HG03521 (cell line): ENCODE results near the gene C1orf116.

ENCODE experiments used
- ATAC-seq: cut with Tn5 transposase; IDR thresholded peaks from one replicate; pipeline ENCODE4 v1.9.1; 2021; ENCODE audit warnings: mild to moderate bottlenecking, moderate library complexity; ENCODE audit not compliant: unreplicated experiment

Gene C1orf116

GRCh38 chr1:207020709-207021107, 11.8 kb downstream of the C1orf116 start:
- no peak for ATAC-seq

- no peak for ATAC-seq
Measured at GRCh38 chr1:207020065-207020708, 12.4 kb downstream of the C1orf116 start.

GRCh38 chr1:207019661-207020060, 12.9 kb downstream of the C1orf116 start:
- ATAC-seq: no peak

- no peak for ATAC-seq
Measured at GRCh38 chr1:207019161-207019560, 13.4 kb downstream of the C1orf116 start.

GRCh38 chr1:207018707-207019106, 13.8 kb downstream of the C1orf116 start:
- ATAC-seq: no peak

GRCh38 chr1:207017615-207018559, 14.7 kb downstream of the C1orf116 start:
- no peak for ATAC-seq

- ATAC-seq: no peak
Measured at GRCh38 chr1:207015791-207016190, 16.8 kb downstream of the C1orf116 start.

- ATAC-seq: no peak
Measured at GRCh38 chr1:207014728-207015127, 17.8 kb downstream of the C1orf116 start.

- no peak for ATAC-seq
Measured at GRCh38 chr1:207013321-207014085, 19.1 kb downstream of the C1orf116 start.

GRCh38 chr1:207010726-207011125, 21.8 kb downstream of the C1orf116 start:
- ATAC-seq: no peak

GRCh38 chr1:207009945-207010344, 22.6 kb downstream of the C1orf116 start:
- ATAC-seq: no peak

GRCh38 chr1:207009182-207009850, 23.2 kb downstream of the C1orf116 start:
- ATAC-seq: no peak

GRCh38 chr1:207007352-207008033, 25.1 kb downstream of the C1orf116 start:
- ATAC-seq: no peak

- no peak for ATAC-seq
Measured at GRCh38 chr1:207006914-207007313, 25.6 kb downstream of the C1orf116 start.

- ATAC-seq: no peak
Measured at GRCh38 chr1:207006083-207006482, 26.5 kb downstream of the C1orf116 start.

- no peak for ATAC-seq
Measured at GRCh38 chr1:207004931-207005830, 27.4 kb downstream of the C1orf116 start.

- no peak for ATAC-seq
Measured at GRCh38 chr1:207003210-207003609, 29.3 kb downstream of the C1orf116 start.

GRCh38 chr1:207002724-207003146, 29.8 kb downstream of the C1orf116 start:
- ATAC-seq: no peak
